DOHH2 (cell line): ENCODE results near the gene SUGCT.

ENCODE experiments used
- H3F3A ChIP-seq: fragments of 200-600 bp; sonication (generic), shearing (Covaris generic); 2 replicates; pipeline ENCODE4 v1.6.0; 2016; ENCODE audit warnings: antibody characterized with exemption, mild to moderate bottlenecking; ENCODE audit not compliant: control insufficient read depth, insufficient read depth
- H3K27ac ChIP-seq: fragments of 200-600 bp; sonication (generic); 2 replicates; pipeline ENCODE4 v1.5.1; 2014; ENCODE audit warnings: low read depth, mild to moderate bottlenecking, low read length, moderate library complexity
- H3K27me3 ChIP-seq: fragments of 200-600 bp; sonication (generic); 2 replicates; pipeline ENCODE4 v1.6.1; 2014; ENCODE audit warnings: mild to moderate bottlenecking, low read length, mixed read lengths; ENCODE audit not compliant: control insufficient read depth
- H3K36me3 ChIP-seq: fragments of 200-600 bp; sonication (generic); 2 replicates; pipeline ENCODE4 v1.6.1; 2014; ENCODE audit warnings: mild to moderate bottlenecking, low read length, moderate library complexity, mixed read lengths; ENCODE audit not compliant: control insufficient read depth
- H3K4me1 ChIP-seq: fragments of 200-600 bp; sonication (generic); 2 replicates; pipeline ENCODE4 v1.6.1; 2014; ENCODE audit warnings: mild to moderate bottlenecking, low read length, mixed read lengths; ENCODE audit not compliant: control insufficient read depth
- H3K4me2 ChIP-seq: fragments of 200-600 bp; sonication (generic); 2 replicates; pipeline ENCODE4 v1.6.0; 2014; ENCODE audit warnings: mild to moderate bottlenecking, low read length, moderate library complexity
- H3K4me3 ChIP-seq: fragments of 200-600 bp; sonication (generic); 2 replicates; pipeline ENCODE4 v1.5.1; 2014; ENCODE audit warnings: mild to moderate bottlenecking, low read length, mixed read lengths
- H3K79me2 ChIP-seq: fragments of 200-600 bp; sonication (generic); 2 replicates; pipeline ENCODE4 v1.6.1; 2014; ENCODE audit warnings: mild to moderate bottlenecking, low read length, mixed read lengths; ENCODE audit not compliant: control insufficient read depth
- H3K9me2 ChIP-seq: fragments of 200-600 bp; sonication (generic); replicated peaks from 2 replicates; pipeline ENCODE4 v1.6.1; 2014; ENCODE audit warnings: mild to moderate bottlenecking, low read length, mixed read lengths; ENCODE audit not compliant: control insufficient read depth
- H3K9me3 ChIP-seq: fragments of 200-600 bp; sonication (generic); 2 replicates; pipeline ENCODE4 v1.6.1; 2014; ENCODE audit warnings: antibody characterized with exemption, low read length, mixed read lengths; ENCODE audit not compliant: control insufficient read depth, insufficient read depth
- H4K20me1 ChIP-seq: fragments of 200-600 bp; sonication (generic); 2 replicates; pipeline ENCODE4 v1.6.0; 2014; ENCODE audit warnings: low read depth, mild to moderate bottlenecking, antibody characterized with exemption, low read length, moderate library complexity; ENCODE audit not compliant: control insufficient read depth, insufficient read depth
- CTCF ChIP-seq: fragments of 200-600 bp; sonication (generic); IDR thresholded peaks from one replicate; pipeline ENCODE4 v1.5.1; 2014; ENCODE audit warnings: antibody characterized with exemption, mild to moderate bottlenecking, low read depth, low read length; ENCODE audit not compliant: poor library complexity, severe bottlenecking
- EZH2phosphoT487 ChIP-seq: fragments of 200-600 bp; sonication (generic); IDR thresholded peaks from 2 replicates; pipeline ENCODE4 v1.6.1; 2017; ENCODE audit warnings: borderline replicate concordance, mild to moderate bottlenecking, antibody characterized with exemption, low read length, moderate library complexity, mixed read lengths

Gene SUGCT

DNA sequence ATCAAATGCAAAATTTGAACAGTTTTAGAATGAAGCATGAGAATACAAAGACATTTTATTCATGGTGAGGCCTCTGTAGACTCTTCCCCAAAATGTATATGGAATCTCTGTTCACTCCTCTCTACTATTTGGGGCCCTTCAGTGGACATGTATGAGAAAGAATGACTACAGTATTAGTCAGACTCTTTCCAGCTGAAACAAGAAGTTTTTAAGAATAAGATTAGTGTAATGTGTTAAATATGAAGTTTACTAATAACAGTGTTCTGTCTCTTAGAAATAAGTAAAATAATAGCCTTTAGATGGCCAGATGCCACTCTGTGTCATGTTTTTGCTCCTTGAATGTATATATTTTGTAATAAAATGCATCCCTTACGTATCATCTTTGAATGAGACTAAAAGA, 585.6 kb downstream of the SUGCT start:
- no peaks in the 10 kb centered on the region for H3K79me2 ChIP-seq
- H3K27ac ChIP-seq = no peak overlapping the region
- H3K4me3 ChIP-seq = no peak overlapping the region
- peaks cover 9% of the 10 kb centered on the region for H3K4me1 ChIP-seq
- H3K4me2 ChIP-seq = no peak overlapping the region
- no peak for TF ChIP-seq CTCF
- no peak for TF ChIP-seq EZH2phosphoT487
- H3K27me3 ChIP-seq = no peaks in the 10 kb centered on the region
- no peaks in the 10 kb centered on the region for H3K36me3 ChIP-seq
- no peaks in the 10 kb centered on the region for H4K20me1 ChIP-seq
- H3K9me3 ChIP-seq = 0 out of 2 replicates have a peak, but pooled peaks cover 4% of the 10 kb centered on the region
- no peaks in the 10 kb centered on the region for H3F3A ChIP-seq
- no peaks in the 10 kb centered on the region for H3K9me2 ChIP-seq

DNA sequence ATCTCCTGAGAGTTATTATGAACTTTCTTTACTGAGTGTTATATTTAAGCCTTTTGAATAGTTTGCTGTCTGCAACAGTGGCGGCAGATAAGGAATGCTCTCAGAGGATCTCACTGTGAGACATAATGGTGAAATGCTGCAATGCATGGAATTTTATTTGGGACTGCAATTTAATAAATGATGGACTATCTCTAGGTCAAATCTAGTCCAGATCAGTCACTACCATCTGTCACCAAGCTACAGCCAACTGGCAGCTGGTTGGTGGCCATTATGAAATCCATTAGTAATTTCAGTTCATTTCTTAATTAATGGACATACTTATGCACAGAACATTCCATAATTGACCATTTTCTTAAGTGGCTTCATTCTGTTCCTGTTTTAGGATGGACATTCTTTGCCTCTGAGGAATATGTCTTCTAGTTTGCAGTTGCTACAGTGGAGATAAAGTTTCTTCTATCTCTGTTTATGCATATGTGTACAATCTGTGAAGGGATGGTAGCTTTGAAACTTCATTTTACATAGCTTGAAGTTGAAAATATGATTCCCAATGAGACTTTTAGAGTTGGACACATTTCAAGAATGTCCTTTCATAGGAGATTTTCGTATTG, 586.6 kb downstream of the SUGCT start:
- Histone ChIP-seq H3K36me3 (no peaks in the 10 kb centered on the region), H3K27ac (no peak overlapping the region), H3K4me1 (peaks cover 9% of the 10 kb centered on the region), H3K9me3 (no peaks in the 10 kb centered on the region), H3K4me2 (no peak overlapping the region), H3F3A (no peaks in the 10 kb centered on the region), H3K4me3 (no peak overlapping the region), H3K9me2 (no peaks in the 10 kb centered on the region), H4K20me1 (no peaks in the 10 kb centered on the region), H3K79me2 (no peaks in the 10 kb centered on the region), H3K27me3 (no peaks in the 10 kb centered on the region)
- TF ChIP-seq EZH2phosphoT487 (no peak), CTCF (no peak)

- no peak overlapping the region for H3K4me2 ChIP-seq
These were observed 587.4 kb downstream of the SUGCT start for GRCh38 chr7:40722242-40722641.

More at GRCh38 chr7:40722242-40722641, 587.4 kb downstream of the SUGCT start:
- Histone ChIP-seq H3K4me3 (no peak overlapping the region), H4K20me1 (no peaks in the 10 kb centered on the region), H3K9me3 (no peaks in the 10 kb centered on the region), H3K27me3 (no peaks in the 10 kb centered on the region), H3K27ac (no peak overlapping the region), H3K9me2 (no peaks in the 10 kb centered on the region), H3K4me1 (peaks cover 6% of the 10 kb centered on the region), H3F3A (no peaks in the 10 kb centered on the region), H3K36me3 (no peaks in the 10 kb centered on the region), H3K79me2 (no peaks in the 10 kb centered on the region)
- TF ChIP-seq EZH2phosphoT487 = no peak
- TF ChIP-seq CTCF = no peak
